K562 (cell line): ENCODE results near the gene ARHGAP28. TPM values are rescaled to one million over a fixed set of nuclear protein-coding genes. Genes with fewer than 3 reads are reported as not detected.

ENCODE experiments used
- ATAC-seq: fragments of 200-7000 bp; cut with Tn5 transposase; 3 replicates; pipeline ENCODE4 v1.9.1; 2020; ENCODE audit warnings: moderate library complexity
- BruUV-seq: library from RNA; stranded (reverse); fragments of 400-500 nt; replicated peaks from 2 replicates; lab custom pipeline; 2021; lab: Mats Ljungman, UMichigan
- CTCF ChIA-PET: fragments of 300-600 bp; formaldehyde crosslinking; extraction: SDS; loops from one replicate; lab custom pipeline; 2021; ENCODE audit warnings: low intra/inter-chr PET ratio; lab: Yijun Ruan, JAX
- POLR2A ChIA-PET: fragments of 300-600, 350-650 bp; sonication (Branson Sonifier 250); formaldehyde crosslinking; extraction: SDS; loops from one replicate; lab custom pipeline; 2021; ENCODE audit warnings: antibody characterized with exemption, inconsistent platforms; lab: Yijun Ruan, JAX
- DNase-seq, 4 experiments: peaks; one replicate each; pipeline versions ENCODE4 v3.0.0 to v3.0.0-alpha.2; 2011 to 2018; ENCODE audit warnings: low spot score in 3 of 4, mixed read lengths in 3 of 4; ENCODE audit errors: extremely low read depth in 1 of 4
- FAIRE-seq: peaks from 2 replicates; lab custom pipeline; 2011; peaks lifted over from hg19 to GRCh38; lab: Jason Lieb, UNC
- H2AFZ ChIP-seq: 2 replicates; pipeline ENCODE4 v1.6.0; 2011; ENCODE audit warnings: low read depth, low read length, control low read depth, inconsistent platforms
- H3K27ac ChIP-seq: fragments of 200-600 bp; 3 replicates; pipeline ENCODE4 v1.8.0; 2011; ENCODE audit warnings: low read depth, mild to moderate bottlenecking, control low read depth, inconsistent platforms, low read length, moderate library complexity, mixed read lengths; ENCODE audit errors: extremely low read depth
- H3K27me3 ChIP-seq, 2 experiments: fragments of 300-600 bp in 1 of 2; 2 replicates in 1 of 2; 3 replicates in 1 of 2; pipeline versions ENCODE4 v1.6.0 to v1.8.0; 2011; ENCODE audit warnings: inconsistent platforms in 2 of 2, low read length in 2 of 2, mild to moderate bottlenecking in 1 of 2, mixed read lengths in 1 of 2, moderate library complexity in 1 of 2; ENCODE audit not compliant: control insufficient read depth in 2 of 2, insufficient read depth in 2 of 2
- H3K36me3 ChIP-seq: fragments of 300-600 bp; 3 replicates; pipeline ENCODE4 v1.8.0; 2011; ENCODE audit warnings: mild to moderate bottlenecking, low read length, inconsistent platforms; ENCODE audit not compliant: control insufficient read depth, insufficient read depth
- H3K4me1 ChIP-seq, 2 experiments: fragments of 200-600 bp in 1 of 2; replicated peaks in 1 of 2; 2 replicates in 1 of 2; 3 replicates in 1 of 2; pipeline versions ENCODE4 v1.5.1 to v1.8.0; 2011; ENCODE audit warnings: inconsistent platforms in 2 of 2, low read length in 2 of 2, mild to moderate bottlenecking in 1 of 2, mixed read lengths in 1 of 2, moderate library complexity in 1 of 2; ENCODE audit not compliant: control insufficient read depth in 2 of 2, insufficient read depth in 2 of 2
- H3K4me2 ChIP-seq: 2 replicates; pipeline ENCODE4 v1.6.1; 2011; ENCODE audit warnings: low read length, control low read depth, inconsistent platforms, mixed read lengths; ENCODE audit not compliant: insufficient read depth
- H3K4me3 ChIP-seq: fragments of 200-600 bp; sonication (generic), shearing (Covaris generic); 2 replicates; pipeline ENCODE4 v1.5.1; 2016; ENCODE audit warnings: control low read depth, inconsistent platforms
- H3K79me2 ChIP-seq: fragments of 200-600 bp; 3 replicates; pipeline ENCODE4 v1.8.0; 2011; ENCODE audit warnings: low read length, inconsistent platforms; ENCODE audit not compliant: control insufficient read depth, insufficient read depth
- H3K9ac ChIP-seq, 2 experiments: 2 replicates each; pipeline versions ENCODE4 v1.6.0 to v1.6.1; 2011; ENCODE audit warnings: low read depth in 2 of 2, low read length in 2 of 2, control low read depth in 1 of 2, inconsistent platforms in 1 of 2, mild to moderate bottlenecking in 1 of 2, mixed read lengths in 1 of 2; ENCODE audit not compliant: insufficient read depth in 1 of 2
- H3K9me1 ChIP-seq: one replicate; pipeline ENCODE4 v1.6.0; 2011; ENCODE audit warnings: inconsistent platforms, mild to moderate bottlenecking, low read length, moderate library complexity; ENCODE audit not compliant: control insufficient read depth, insufficient read depth
- H3K9me3 ChIP-seq: replicated peaks from 2 replicates; pipeline ENCODE4 v1.5.1; 2011; ENCODE audit warnings: low read depth, low read length, inconsistent platforms; ENCODE audit not compliant: control insufficient read depth, insufficient read depth
- H4K20me1 ChIP-seq: replicated peaks from 2 replicates; pipeline ENCODE4 v1.6.1; 2011; ENCODE audit warnings: low read length, inconsistent platforms, mixed read lengths; ENCODE audit not compliant: control insufficient read depth, insufficient read depth
- FOXO4 ChIP-seq: fragments of 450-650 bp; formaldehyde crosslinking; IDR thresholded peaks from 2 replicates; pipeline ENCODE4 v1.4.0; 2020; ENCODE audit warnings: mild to moderate bottlenecking, moderate library complexity
- HES1 ChIP-seq: fragments of 450-650 bp; IDR thresholded peaks from 2 replicates; pipeline ENCODE4 v1.6.1; 2016; ENCODE audit warnings: low read depth, mild to moderate bottlenecking, moderate library complexity
- ILK ChIP-seq: fragments of 450-650 bp; IDR thresholded peaks from 2 replicates; pipeline ENCODE4 v1.6.1; 2016; ENCODE audit warnings: missing genetic modification characterization, low read depth, mild to moderate bottlenecking, missing compliant biosample characterization, moderate library complexity, borderline replicate concordance
- NFRKB ChIP-seq: fragments of 450-650 bp; IDR thresholded peaks from 2 replicates; pipeline ENCODE4 v1.6.1; 2016; ENCODE audit warnings: low read depth
- ZBTB49 ChIP-seq: sonication (generic); formaldehyde crosslinking; IDR thresholded peaks from 2 replicates; pipeline ENCODE4 v1.8.0; 2022; ENCODE audit warnings: missing genetic modification reagents, mild to moderate bottlenecking, borderline replicate concordance
- ZNF3 ChIP-seq: fragments of 250-450 bp; sonication (Bioruptor Pico); IDR thresholded peaks from 2 replicates; pipeline ENCODE4 v1.5.0; 2021; ENCODE audit warnings: mild to moderate bottlenecking, moderate library complexity
- ZNF318 ChIP-seq, 2 experiments: fragments of 450-650 bp; IDR thresholded peaks; 2 replicates each; pipeline ENCODE4 v1.6.1; 2016; ENCODE audit warnings: mild to moderate bottlenecking in 2 of 2, borderline replicate concordance in 1 of 2, low read depth in 1 of 2, moderate library complexity in 1 of 2
- WGBS: fragments of 100-300 bp; shearing (Covaris generic); methylation state at CpG from one replicate; pipeline ENCODE4 v1.1.6; 2016; ENCODE audit warnings: low coverage, mixed read lengths; ENCODE audit not compliant: insufficient coverage; ENCODE audit errors: missing lambda C conversion rate; 5-methylcytosine and 5-hydroxymethylcytosine counted together
- in situ Hi-C: fragments of 300-500 bp; cut with MboI; formaldehyde crosslinking; loops from 4 replicates; pipeline ENCODE4 v1.15.0; 2018; ENCODE audit warnings: inconsistent platforms, mixed read lengths
- intact Hi-C: fragments of 100-400 bp; cut with micrococcal nuclease; formaldehyde crosslinking; loops from 2 replicates; pipeline ENCODE4 v1.14.2; 2022
- polyA plus RNA-seq, 8 experiments: library from polyadenylated mRNA; depleted of rRNA in 4 of 8; stranded (reverse) in 5 of 8; unstranded in 3 of 8; fragments of >200 nt; fragmentation: Nextera tagmentation in 2 of 8; fragmentation: Illumina TruSeq in 1 of 8; extraction: Ambion mirVana in 2 of 8; extraction: Trizol in 1 of 8; gene quantifications; 2 replicates each; pipeline versions ENCODE4 v1.2.1 to v1.2.3, GENCODE V29; 2011 to 2014; ENCODE audit warnings: inconsistent platforms in 1 of 8, missing spikeins in 1 of 8
- total RNA-seq, 7 experiments: library from RNA; depleted of rRNA in 6 of 7; stranded (reverse); fragments of >200 nt in 6 of 7; fragmentation: Illumina TruSeq in 2 of 7; extraction: Trizol in 2 of 7; gene quantifications; 2 replicates each; pipeline versions ENCODE4 v1.2.1 to v1.2.3, GENCODE V29; 2011 to 2021; ENCODE audit warnings: low replicate concordance in 1 of 7

ARHGAP28 gene
- total and polyA plus RNA-seq, 9 of the 15 experiments (the other 6 are each of a cell fraction or from before 2014, with no cell fraction given) = 0.93 to 5.9 (median 5.0) TPM

GRCh38 chr18:6947338-6948030 lies 218.0 kb downstream of the ARHGAP28 start:
- FAIRE-seq (no peak), ATAC-seq (no peak), DNase-seq (no peak)
- BruUV-seq = no TSS peak
- Histone ChIP-seq H3K79me2 (no peaks in the 10 kb centered on the region), H3K4me3 (no peak overlapping the region), H3K27me3 (peaks cover 51 to 64% of the 10 kb centered on the region in 2 experiments), H3K9me1 (no peaks in the 10 kb centered on the region), H4K20me1 (no peaks in the 10 kb centered on the region; the same call in 1 of the 2 replicates), H3K27ac (no peak overlapping the region), H2AFZ (no peak overlapping the region), H3K36me3 (no peaks in the 10 kb centered on the region), H3K4me2 (no peak overlapping the region), H3K9me3 (no peaks in the 10 kb centered on the region), H3K4me1 (no peaks in the 10 kb centered on the region), H3K9ac (no peak overlapping the region)
- TF ChIP-seq ZBTB49 (CRISPR knock-in tag) (no peak), ILK (tag) (no peak), FOXO4 (no peak), HES1 (no peak), ZNF318 (IDR thresholded peaks at IDR 0.05; ENCODE audit: borderline replicate concordance in 1 of 2, low read depth in 1 of 2) (no peak), NFRKB (no peak), ZNF3 (CRISPR knock-in tag) (no peak)
- WGBS = 0% methylated on average over 10 of the region's 10 CpGs
- POLR2A ChIA-PET = interaction anchor here (1.4 kb wide), 1 partner anchor 12 kb away, joined by 3 read pairs; no protein-coding TSS in a partner anchor
- intact Hi-C loops (no loop called here), in situ Hi-C loops (no loop called here)
- CTCF ChIA-PET = no interaction called here
